ENCODE results near the gene STXBP4. TPM values are rescaled to one million over a fixed set of nuclear protein-coding genes. Genes with fewer than 3 reads are reported as not detected.

The STXBP4 gene
- total RNA-seq, 1 experiment from 2014 or later, result 16.5 TPM

DNA sequence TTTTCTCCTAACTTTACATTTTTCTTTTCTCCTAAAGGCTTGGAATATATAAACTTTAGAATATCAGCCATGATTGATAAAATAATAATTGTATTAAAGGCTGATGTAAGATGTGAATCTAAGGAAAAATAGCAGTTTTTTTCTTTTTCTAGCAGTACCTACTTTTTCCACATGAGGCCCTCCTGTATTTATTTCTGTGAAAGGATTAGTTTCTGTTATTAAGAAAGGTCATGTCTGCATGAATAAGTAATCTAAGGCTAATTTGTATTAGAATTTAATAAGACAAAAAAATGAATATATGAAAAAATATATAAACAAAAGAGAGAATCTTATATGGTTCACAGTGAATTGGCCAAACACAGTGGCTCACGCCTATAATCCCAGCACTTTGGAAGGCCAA is 85.3 kb downstream of the STXBP4 start:
- no peak for DNase-seq

More for the DNA sequence above, 85.3 kb downstream of the STXBP4 start:
- no peaks in the 10 kb centered on the region; a peak in 2 of 7 replicates for H3K36me3 Mint-ChIP-seq (ENCODE audit: insufficient read depth in 1 of 3, low read depth in 3 of 3)
- H2BK5ac ChIP-seq (ENCODE audit: insufficient read length, low read length), result no peak overlapping the region
- H3K23ac ChIP-seq (ENCODE audit: insufficient read length, low read depth, low read length), result no peak overlapping the region
- no peaks in the 10 kb centered on the region for H3K4me1 ChIP-seq (ENCODE audit: insufficient read depth, low read length)
- H3K23me2 ChIP-seq (ENCODE audit: insufficient read length, low read depth, low read length, poor library complexity, severe bottlenecking), result no peaks in the 10 kb centered on the region
- H3K27me3 Mint-ChIP-seq (ENCODE audit: low read depth), result no peaks in the 10 kb centered on the region
- no peak overlapping the region for H2BK120ac ChIP-seq (ENCODE audit: low read depth, low read length, poor library complexity, severe bottlenecking)
- H3K27me3 ChIP-seq (ENCODE audit: insufficient read depth, low read length), result no peaks in the 10 kb centered on the region
- no peak overlapping the region for H2AK5ac ChIP-seq (ENCODE audit: insufficient read length, low read length)
- no peak overlapping the region for H3K4me3 Mint-ChIP-seq
- H3T11ph ChIP-seq (ENCODE audit: low read length), result no peak overlapping the region
- H2AFZ ChIP-seq (ENCODE audit: low read length), result no peak overlapping the region
- H3K18ac ChIP-seq (ENCODE audit: insufficient read length, low read depth, low read length), result no peak overlapping the region
- H3K14ac ChIP-seq (ENCODE audit: insufficient read depth, low read length), result no peak overlapping the region
- no peaks in the 10 kb centered on the region for H3K9me3 Mint-ChIP-seq
- H4K5ac ChIP-seq (ENCODE audit: insufficient read length, low read depth, low read length), result no peak overlapping the region
- no peak overlapping the region for H3K4me2 ChIP-seq (ENCODE audit: insufficient read depth, insufficient read length, low read length)
- no peak overlapping the region; a peak in 1 of 7 replicates for H3K27ac Mint-ChIP-seq
- no peaks in the 10 kb centered on the region for H3K9me3 ChIP-seq (ENCODE audit: control insufficient read depth, low read depth, low read length)
- no peaks in the 10 kb centered on the region for H3K4me1 Mint-ChIP-seq
- TF ChIP-seq, protein P1, sequence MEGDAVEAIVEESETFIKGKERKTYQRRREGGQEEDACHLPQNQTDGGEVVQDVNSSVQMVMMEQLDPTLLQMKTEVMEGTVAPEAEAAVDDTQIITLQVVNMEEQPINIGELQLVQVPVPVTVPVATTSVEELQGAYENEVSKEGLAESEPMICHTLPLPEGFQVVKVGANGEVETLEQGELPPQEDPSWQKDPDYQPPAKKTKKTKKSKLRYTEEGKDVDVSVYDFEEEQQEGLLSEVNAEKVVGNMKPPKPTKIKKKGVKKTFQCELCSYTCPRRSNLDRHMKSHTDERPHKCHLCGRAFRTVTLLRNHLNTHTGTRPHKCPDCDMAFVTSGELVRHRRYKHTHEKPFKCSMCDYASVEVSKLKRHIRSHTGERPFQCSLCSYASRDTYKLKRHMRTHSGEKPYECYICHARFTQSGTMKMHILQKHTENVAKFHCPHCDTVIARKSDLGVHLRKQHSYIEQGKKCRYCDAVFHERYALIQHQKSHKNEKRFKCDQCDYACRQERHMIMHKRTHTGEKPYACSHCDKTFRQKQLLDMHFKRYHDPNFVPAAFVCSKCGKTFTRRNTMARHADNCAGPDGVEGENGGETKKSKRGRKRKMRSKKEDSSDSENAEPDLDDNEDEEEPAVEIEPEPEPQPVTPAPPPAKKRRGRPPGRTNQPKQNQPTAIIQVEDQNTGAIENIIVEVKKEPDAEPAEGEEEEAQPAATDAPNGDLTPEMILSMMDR (conservative IDR thresholded peaks at IDR 0.05), result peak; percentile 56
- H3K79me1 ChIP-seq (ENCODE audit: insufficient read depth, low read depth, low read length, poor library complexity, severe bottlenecking), result no peaks in the 10 kb centered on the region
- no CpG with 5 or more reads among the region's 1 CpG for WGBS (ENCODE audit: extremely low coverage, insufficient read length, low lambda C conversion rate)
- no peak overlapping the region for H4K91ac ChIP-seq (ENCODE audit: insufficient read length, low read depth, low read length)
- H2BK20ac ChIP-seq (ENCODE audit: low read depth, low read length, poor library complexity, severe bottlenecking), result no peak overlapping the region
- no peak overlapping the region for H3K4ac ChIP-seq (ENCODE audit: low read depth, low read length)
- H3K9ac ChIP-seq (ENCODE audit: extremely low read depth, insufficient read length, low read length), result no peak overlapping the region
- H4K20me1 ChIP-seq (ENCODE audit: control insufficient read depth, insufficient read depth, insufficient read length), result no peaks in the 10 kb centered on the region
- H2BK12ac ChIP-seq (ENCODE audit: insufficient read length, low read depth, low read length), result no peak overlapping the region
- H4K8ac ChIP-seq (replicated peaks; ENCODE audit: insufficient read length, low read depth, low read length), result no peak overlapping the region
- H2BK15ac ChIP-seq (ENCODE audit: low read depth, low read length), result no peak overlapping the region
- no peak overlapping the region for H3K56ac ChIP-seq (ENCODE audit: insufficient read length, low read depth, low read length)
- H3K79me2 ChIP-seq (ENCODE audit: insufficient read depth, low read length), result no peaks in the 10 kb centered on the region
- H3K27ac ChIP-seq (ENCODE audit: insufficient read length, low read depth, low read length), result no peak overlapping the region

Measured in H9 (cell line).